HCT116 (cell line): ENCODE data around the gene NCAPG2.

Experiments
- EZH2 ChIP-seq: fragments of 200-600 bp; sonication (generic); IDR thresholded peaks from 2 replicates; pipeline ENCODE4 v1.6.1; 2017; ENCODE audit warnings: antibody characterized with exemption, mixed run types
- MAX ChIP-seq: IDR thresholded peaks from 2 replicates; pipeline ENCODE4 v1.6.1; 2012
- POLR2A ChIP-seq: IDR thresholded peaks from 2 replicates; pipeline ENCODE4 v1.7.0; 2011; ENCODE audit warnings: borderline replicate concordance; ENCODE audit not compliant: insufficient read depth, insufficient read length; ENCODE audit errors: extremely low read depth
- POLR2AphosphoS5 ChIP-seq: IDR thresholded peaks from 2 replicates; pipeline ENCODE4 v1.6.1; 2011; ENCODE audit warnings: mild to moderate bottlenecking, low read depth, low read length, moderate library complexity
- SIN3A ChIP-seq: IDR thresholded peaks from 2 replicates; pipeline ENCODE4 v1.6.1; 2012; ENCODE audit warnings: low read depth
- TCF7L2 ChIP-seq: IDR thresholded peaks from 2 replicates; pipeline ENCODE4 v1.7.0; 2011; ENCODE audit warnings: borderline replicate concordance, inconsistent platforms; ENCODE audit not compliant: insufficient read depth, insufficient read length; ENCODE audit errors: extremely low read depth
- ZBTB33 ChIP-seq: IDR thresholded peaks from 2 replicates; pipeline ENCODE4 v1.6.1; 2011; ENCODE audit warnings: mild to moderate bottlenecking, low read length, moderate library complexity; ENCODE audit not compliant: insufficient replicate concordance; ENCODE audit errors: extremely low read depth
- ZFX ChIP-seq: fragments of 450-650 bp; IDR thresholded peaks from 2 replicates; pipeline ENCODE4 v1.6.1; 2017
- TF ChIP-seq, protein P1 (sequence below), 3 experiments: fragments of 200-600 bp in 1 of 3; sonication (generic) in 1 of 3; IDR thresholded peaks in 2 of 3; conservative IDR thresholded peaks in 1 of 3; 2 replicates each; pipeline ENCODE4 v1.5.1; 2012 to 2017; ENCODE audit warnings: low read depth in 2 of 3, low read length in 2 of 3, antibody characterized with exemption in 1 of 3, borderline replicate concordance in 1 of 3, control low read depth in 1 of 3, mild to moderate bottlenecking in 1 of 3, mixed read lengths in 1 of 3, mixed run types in 1 of 3, moderate library complexity in 1 of 3; ENCODE audit not compliant: insufficient read depth in 1 of 3

DNA sequence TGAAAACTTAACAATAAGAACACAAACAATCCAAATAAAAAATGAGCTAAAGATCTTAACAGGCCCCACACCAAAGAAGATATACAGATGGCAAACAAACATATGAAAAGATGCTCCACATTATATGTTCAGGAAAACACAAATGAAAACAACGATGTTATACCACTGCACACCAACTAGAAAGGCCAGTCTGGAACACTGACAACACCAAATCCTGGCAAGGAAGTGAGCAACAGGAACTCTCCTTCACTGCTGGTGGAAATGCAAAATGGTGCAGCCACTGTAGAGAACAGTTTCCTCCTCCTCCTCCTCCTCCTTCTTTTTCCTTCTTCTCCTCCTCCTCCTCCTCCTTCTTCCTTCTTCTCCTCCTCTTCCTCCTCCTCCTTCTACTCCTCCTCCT, 12.2 kb upstream of the NCAPG2 start:
- TF ChIP-seq, protein P1, sequence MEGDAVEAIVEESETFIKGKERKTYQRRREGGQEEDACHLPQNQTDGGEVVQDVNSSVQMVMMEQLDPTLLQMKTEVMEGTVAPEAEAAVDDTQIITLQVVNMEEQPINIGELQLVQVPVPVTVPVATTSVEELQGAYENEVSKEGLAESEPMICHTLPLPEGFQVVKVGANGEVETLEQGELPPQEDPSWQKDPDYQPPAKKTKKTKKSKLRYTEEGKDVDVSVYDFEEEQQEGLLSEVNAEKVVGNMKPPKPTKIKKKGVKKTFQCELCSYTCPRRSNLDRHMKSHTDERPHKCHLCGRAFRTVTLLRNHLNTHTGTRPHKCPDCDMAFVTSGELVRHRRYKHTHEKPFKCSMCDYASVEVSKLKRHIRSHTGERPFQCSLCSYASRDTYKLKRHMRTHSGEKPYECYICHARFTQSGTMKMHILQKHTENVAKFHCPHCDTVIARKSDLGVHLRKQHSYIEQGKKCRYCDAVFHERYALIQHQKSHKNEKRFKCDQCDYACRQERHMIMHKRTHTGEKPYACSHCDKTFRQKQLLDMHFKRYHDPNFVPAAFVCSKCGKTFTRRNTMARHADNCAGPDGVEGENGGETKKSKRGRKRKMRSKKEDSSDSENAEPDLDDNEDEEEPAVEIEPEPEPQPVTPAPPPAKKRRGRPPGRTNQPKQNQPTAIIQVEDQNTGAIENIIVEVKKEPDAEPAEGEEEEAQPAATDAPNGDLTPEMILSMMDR (IDR thresholded peaks at IDR 0.05 in 2 of 3, conservative IDR thresholded peaks at IDR 0.05 in 1 of 3; ENCODE audit: borderline replicate concordance in 1 of 3, insufficient read depth in 1 of 3, low read depth in 2 of 3, low read length in 2 of 3) = no peak
- TF ChIP-seq MAX (no peak), POLR2AphosphoS5 (no peak), POLR2A (no peak), TCF7L2 (no peak), ZBTB33 (no peak), SIN3A (no peak), EZH2 (no peak), ZFX (no peak)
